ENCODE results near the gene DUSP15. TPM values are rescaled to one million over a fixed set of nuclear protein-coding genes. Genes with fewer than 3 reads are reported as not detected.
A peak's percentile ranks its signal among the peaks of the same experiment; 100 is the strongest.

DUSP15 gene
- total and polyA plus RNA-seq, 4 donors: 1.6 to 4.7 (median 2.9) TPM

GRCh38 chr20:31870726-31871617 lies 645 bp upstream of the DUSP15 start:
- Histone ChIP-seq H3K27ac (ENCODE audit: low read depth in 1 of 2, low read length in 1 of 2) (no peak overlapping the region), H3K4me3 (peak overlapping the region; percentile 61), H3K36me3 (ENCODE audit: control insufficient read depth in 4 of 4, insufficient read depth in 4 of 4, low read length in 4 of 4) (peaks cover 0 to 6% (median 0%) of the 10 kb centered on the region in 4 donors), H3K27me3 (ENCODE audit: control insufficient read depth in 3 of 3, insufficient read depth in 3 of 3, low read length in 2 of 3) (no peaks in the 10 kb centered on the region), H3K4me1 (ENCODE audit: control insufficient read depth in 5 of 5, insufficient read depth in 5 of 5, low read length in 5 of 5) (peaks cover 0 to 18% (median 5%) of the 10 kb centered on the region in 5 donors), H3K9ac (ENCODE audit: insufficient read depth in 1 of 2, low read length in 2 of 2) (peak overlapping the region; percentile 49 to 87), H3K9me3 (ENCODE audit: control insufficient read depth in 4 of 4, insufficient read depth in 3 of 4, low read length in 3 of 4) (no peaks in the 10 kb centered on the region)
- 8 to 14% methylated on average over 19 to 24 of the region's 24 CpGs for WGBS, 2 donors
- no peak for ATAC-seq (ENCODE audit: insufficient read depth, low FRiP score)
- TF ChIP-seq CTCF (IDR thresholded peaks at IDR 0.05; ENCODE audit: control extremely low read depth, extremely low read depth): no peak
- DNase-seq: peak; percentile 54 to 59 (median 55)

GRCh38 chr20:31869673-31869941 lies 720 bp downstream of the DUSP15 start:
- H3K36me3 ChIP-seq (ENCODE audit: control insufficient read depth in 4 of 4, insufficient read depth in 4 of 4, low read length in 4 of 4): peaks cover 0 to 6% (median 0%) of the 10 kb centered on the region in 4 donors
- peak overlapping the region; percentile 49 to 90 for H3K9ac ChIP-seq (ENCODE audit: insufficient read depth in 1 of 2, low read length in 2 of 2)
- H3K4me3 ChIP-seq: no peak overlapping the region
- ATAC-seq (ENCODE audit: insufficient read depth, low FRiP score) (no peak), DNase-seq (no peak)
- H3K27me3 ChIP-seq (ENCODE audit: control insufficient read depth in 3 of 3, insufficient read depth in 3 of 3, low read length in 2 of 3): no peaks in the 10 kb centered on the region
- H3K27ac ChIP-seq (ENCODE audit: low read depth in 1 of 2, low read length in 1 of 2): peak overlapping the region in 1 of 2 donors; percentile 28
- peaks cover 0 to 18% (median 5%) of the 10 kb centered on the region in 5 donors for H3K4me1 ChIP-seq (ENCODE audit: control insufficient read depth in 5 of 5, insufficient read depth in 5 of 5, low read length in 5 of 5)
- 0 to 13% methylated on average over 1 of the region's 1 CpG for WGBS, 2 donors
- H3K9me3 ChIP-seq (ENCODE audit: control insufficient read depth in 4 of 4, insufficient read depth in 3 of 4, low read length in 3 of 4): no peaks in the 10 kb centered on the region
- no peak for TF ChIP-seq CTCF (IDR thresholded peaks at IDR 0.05; ENCODE audit: control extremely low read depth, extremely low read depth)

- WGBS, 2 donors: 64 to 80% methylated on average over 12 of the region's 12 CpGs
- no peak overlapping the region for H3K9ac ChIP-seq (ENCODE audit: insufficient read depth in 1 of 2, low read length in 2 of 2)
- DNase-seq (no peak), ATAC-seq (ENCODE audit: insufficient read depth, low FRiP score) (no peak)
- no peaks in the 10 kb centered on the region for H3K27me3 ChIP-seq (ENCODE audit: control insufficient read depth in 3 of 3, insufficient read depth in 3 of 3, low read length in 2 of 3)
- no peaks in the 10 kb centered on the region for H3K9me3 ChIP-seq (ENCODE audit: control insufficient read depth in 4 of 4, insufficient read depth in 3 of 4, low read length in 3 of 4)
- peaks cover 0 to 6% (median 0%) of the 10 kb centered on the region in 4 donors for H3K36me3 ChIP-seq (ENCODE audit: control insufficient read depth in 4 of 4, insufficient read depth in 4 of 4, low read length in 4 of 4)
- peaks cover 0 to 18% (median 5%) of the 10 kb centered on the region in 5 donors for H3K4me1 ChIP-seq (ENCODE audit: control insufficient read depth in 5 of 5, insufficient read depth in 5 of 5, low read length in 5 of 5)
- H3K4me3 ChIP-seq: no peak overlapping the region
- H3K27ac ChIP-seq (ENCODE audit: low read depth in 1 of 2, low read length in 1 of 2): no peak overlapping the region
- no peak for TF ChIP-seq CTCF (IDR thresholded peaks at IDR 0.05; ENCODE audit: control extremely low read depth, extremely low read depth)
Measured at GRCh38 chr20:31868853-31869672, 1.3 kb downstream of the DUSP15 start.
